ENCODE measurements around the gene PLXDC2. TPM values are rescaled to one million over a fixed set of nuclear protein-coding genes. Genes with fewer than 3 reads are reported as not detected.

Gene PLXDC2
- total and polyA plus RNA-seq, 2 experiments from 2014 or later = 13.5 to 19.4 TPM

- Mint-ChIP-seq H3K36me3 (ENCODE audit: low read depth) (peaks cover 8% of the 10 kb centered on the region; the same call in 1 of the 3 replicates), H3K9me3 (no peaks in the 10 kb centered on the region), H3K27ac (no peak overlapping the region), H3K4me3 (no peak overlapping the region), H3K27me3 (ENCODE audit: insufficient read depth, low read depth, poor library complexity) (peaks cover 3% of the 10 kb centered on the region), H3K4me1 (peaks cover 39% of the 10 kb centered on the region)
- peaks cover 28% of the 10 kb centered on the region for H3K79me2 ChIP-seq (replicated peaks; ENCODE audit: insufficient read depth)
- H3K27ac ChIP-seq (ENCODE audit: low read depth) = no peak overlapping the region
- TF ChIP-seq EZH2 (IDR thresholded peaks at IDR 0.05; ENCODE audit: low read depth, unreplicated experiment) (no peak), CTCF (conservative IDR thresholded peaks at IDR 0.05; ENCODE audit: low read depth in 2 of 2) (no peak), ZNF462 (CRISPR knock-in tag; IDR thresholded peaks at IDR 0.05) (no peak), ETS1 (IDR thresholded peaks at IDR 0.05) (no peak), EZH2phosphoT487 (IDR thresholded peaks at IDR 0.05; ENCODE audit: unreplicated experiment) (no peak), CREB1 (CRISPR knock-in tag; IDR thresholded peaks at IDR 0.05; ENCODE audit: low read depth) (no peak), STAT1 (IDR thresholded peaks at IDR 0.05; ENCODE audit: unreplicated experiment) (no peak), REST (IDR thresholded peaks at IDR 0.05; ENCODE audit: unreplicated experiment) (no peak), POLR2AphosphoS5 (IDR thresholded peaks at IDR 0.05; ENCODE audit: low read depth) (no peak), JUNB (IDR thresholded peaks at IDR 0.05; ENCODE audit: unreplicated experiment) (no peak), ZNF114 (CRISPR knock-in tag; IDR thresholded peaks at IDR 0.05) (no peak), NANOG (IDR thresholded peaks at IDR 0.05; ENCODE audit: borderline replicate concordance) (no peak), ZNF331 (CRISPR knock-in tag; IDR thresholded peaks at IDR 0.05; ENCODE audit: low read depth) (no peak)
- H4K20me1 ChIP-seq (replicated peaks; ENCODE audit: insufficient read depth) = no peaks in the 10 kb centered on the region
- H3K36me3 ChIP-seq (ENCODE audit: insufficient read depth) = no peaks in the 10 kb centered on the region
- H3K9me2 ChIP-seq (ENCODE audit: insufficient read depth) = no peaks in the 10 kb centered on the region
- peaks cover 17% of the 10 kb centered on the region for H3K4me1 ChIP-seq (ENCODE audit: insufficient read depth)
- DNase-seq (ENCODE audit: low spot score) = no peak
- no peak overlapping the region for H2AFZ ChIP-seq
- no peaks in the 10 kb centered on the region for H3F3A ChIP-seq (replicated peaks; ENCODE audit: low read depth)
- H3K4me3 ChIP-seq = no peak overlapping the region
- no peak for ATAC-seq
- no peaks in the 10 kb centered on the region for H3K27me3 ChIP-seq (ENCODE audit: insufficient read depth)
- no peak overlapping the region for H3K4me2 ChIP-seq
Measured at GRCh38 chr10:19913987-19914386, 97.8 kb downstream of the PLXDC2 start.
